Loucy (cell line): Measurements from ENCODE around the gene HS3ST4.

Source experiments
- H2AFZ ChIP-seq: fragments of 200-600 bp; sonication (generic); 2 replicates; pipeline ENCODE4 v1.6.0; 2016; ENCODE audit warnings: antibody characterized with exemption, mild to moderate bottlenecking, low read length, moderate library complexity
- H3F3A ChIP-seq: fragments of 200-600 bp; 2 replicates; pipeline ENCODE4 v1.6.0; 2016; ENCODE audit warnings: antibody characterized with exemption, low read depth, mild to moderate bottlenecking
- H3K27me3 ChIP-seq: fragments of 200-600 bp; sonication (generic); 2 replicates; pipeline ENCODE4 v1.6.1; 2014; ENCODE audit warnings: low read length, mild to moderate bottlenecking; ENCODE audit not compliant: insufficient read depth, poor library complexity, severe bottlenecking
- H3K36me3 ChIP-seq: fragments of 200-600 bp; sonication (generic); 2 replicates; pipeline ENCODE4 v1.6.1; 2016; ENCODE audit warnings: low read length; ENCODE audit not compliant: insufficient read depth
- H3K4me1 ChIP-seq: fragments of 200-600 bp; sonication (generic); 2 replicates; pipeline ENCODE4 v1.5.1; 2014; ENCODE audit warnings: low read length, mild to moderate bottlenecking; ENCODE audit not compliant: insufficient read depth, poor library complexity, severe bottlenecking
- H3K4me2 ChIP-seq: fragments of 200-600 bp; sonication (generic); 2 replicates; pipeline ENCODE4 v1.6.0; 2014; ENCODE audit warnings: antibody characterized with exemption, low read length, low read depth, mild to moderate bottlenecking; ENCODE audit not compliant: poor library complexity, severe bottlenecking
- H3K4me3 ChIP-seq: fragments of 200-600 bp; sonication (generic); 2 replicates; pipeline ENCODE4 v1.5.1; 2014; ENCODE audit warnings: low read length, mild to moderate bottlenecking, mixed read lengths; ENCODE audit not compliant: poor library complexity, severe bottlenecking
- H3K79me2 ChIP-seq: fragments of 200-600 bp; sonication (generic); 2 replicates; pipeline ENCODE4 v1.6.1; 2014; ENCODE audit warnings: low read length; ENCODE audit not compliant: insufficient read depth
- H3K9ac ChIP-seq: fragments of 200-600 bp; sonication (generic); 2 replicates; pipeline ENCODE4 v1.6.0; 2014; ENCODE audit warnings: mild to moderate bottlenecking, low read depth, low read length, moderate library complexity; ENCODE audit not compliant: poor library complexity, severe bottlenecking
- H3K9me2 ChIP-seq: fragments of 200-600 bp; sonication (generic); replicated peaks from 2 replicates; pipeline ENCODE4 v1.6.1; 2016; ENCODE audit warnings: low read depth, low read length, mixed read lengths
- H3K9me3 ChIP-seq: fragments of 200-600 bp; sonication (generic); 2 replicates; pipeline ENCODE4 v1.6.1; 2014; ENCODE audit warnings: mild to moderate bottlenecking, antibody characterized with exemption, low read length, low read depth; ENCODE audit not compliant: insufficient read depth
- H4K20me1 ChIP-seq: fragments of 200-600 bp; sonication (generic); 2 replicates; pipeline ENCODE4 v1.6.0; 2014; ENCODE audit warnings: antibody characterized with exemption, low read length, mild to moderate bottlenecking; ENCODE audit not compliant: insufficient read depth, poor library complexity, severe bottlenecking
- CTCF ChIP-seq: fragments of 200-600 bp; sonication (generic); conservative IDR thresholded peaks from 2 replicates; pipeline ENCODE4 v1.5.1; 2014; ENCODE audit warnings: mild to moderate bottlenecking, antibody characterized with exemption, low read length
- EZH2phosphoT487 ChIP-seq: fragments of 200-600 bp; IDR thresholded peaks from 2 replicates; pipeline ENCODE4 v1.6.1; 2018; ENCODE audit warnings: antibody characterized with exemption, mild to moderate bottlenecking, moderate library complexity, borderline replicate concordance

HS3ST4 gene

GRCh38 chr16:25726430-25727098 lies 34.8 kb downstream of the HS3ST4 start:
- no peaks in the 10 kb centered on the region for H3K36me3 ChIP-seq
- TF ChIP-seq EZH2phosphoT487 (no peak), CTCF (no peak)
- no peaks in the 10 kb centered on the region for H3K79me2 ChIP-seq
- no peaks in the 10 kb centered on the region for H3K27me3 ChIP-seq
- no peaks in the 10 kb centered on the region for H3F3A ChIP-seq
- no peaks in the 10 kb centered on the region for H4K20me1 ChIP-seq
- no peak overlapping the region for H3K4me3 ChIP-seq
- H3K4me1 ChIP-seq, result no peaks in the 10 kb centered on the region
- no peaks in the 10 kb centered on the region for H3K9me3 ChIP-seq
- H3K4me2 ChIP-seq, result no peak overlapping the region
- no peak overlapping the region for H3K9ac ChIP-seq
- H2AFZ ChIP-seq, result no peak overlapping the region
- no peaks in the 10 kb centered on the region for H3K9me2 ChIP-seq

GRCh38 chr16:25729188-25729915 lies 37.6 kb downstream of the HS3ST4 start:
- TF ChIP-seq EZH2phosphoT487 (no peak), CTCF (no peak)
- Histone ChIP-seq H3K4me3 (no peak overlapping the region), H3K9ac (no peak overlapping the region), H4K20me1 (no peaks in the 10 kb centered on the region), H3K4me2 (no peak overlapping the region), H3K9me3 (no peaks in the 10 kb centered on the region), H3K79me2 (no peaks in the 10 kb centered on the region), H3K4me1 (no peaks in the 10 kb centered on the region), H3K9me2 (no peaks in the 10 kb centered on the region), H2AFZ (no peak overlapping the region), H3F3A (no peaks in the 10 kb centered on the region), H3K27me3 (no peaks in the 10 kb centered on the region), H3K36me3 (no peaks in the 10 kb centered on the region)

GRCh38 chr16:25730396-25730795 lies 38.6 kb downstream of the HS3ST4 start:
- H3K4me2 ChIP-seq, result no peak overlapping the region
- H3K9ac ChIP-seq, result no peak overlapping the region
- no peaks in the 10 kb centered on the region for H3K27me3 ChIP-seq
- H3K79me2 ChIP-seq, result no peaks in the 10 kb centered on the region
- no peaks in the 10 kb centered on the region for H4K20me1 ChIP-seq
- no peaks in the 10 kb centered on the region for H3K9me3 ChIP-seq
- H3K9me2 ChIP-seq, result no peaks in the 10 kb centered on the region
- H3F3A ChIP-seq, result no peaks in the 10 kb centered on the region
- TF ChIP-seq CTCF (no peak), EZH2phosphoT487 (no peak)
- H3K4me3 ChIP-seq, result no peak overlapping the region
- H3K4me1 ChIP-seq, result no peaks in the 10 kb centered on the region
- no peak overlapping the region for H2AFZ ChIP-seq
- no peaks in the 10 kb centered on the region for H3K36me3 ChIP-seq
